Nephron progenitor cell (in vitro differentiated cells): ENCODE data around the gene CERK.
A peak's percentile ranks its signal among the peaks of the same experiment; 100 is the strongest.
"Not testable (repeated sequence)": the region's sequence is repeated elsewhere in the genome, so short reads cannot be mapped to it uniquely, and the experiment has no call there.

Experiments
- DNase-seq: peaks from one replicate; pipeline ENCODE4 v3.0.0; 2021
- H3K27ac Mint-ChIP-seq: 2 replicates; pipeline ENCODE4 v1.8.0; 2021; ENCODE audit warnings: mild to moderate bottlenecking, moderate library complexity, mixed read lengths
- H3K27me3 Mint-ChIP-seq: 2 replicates; pipeline ENCODE4 v1.8.0; 2021; ENCODE audit warnings: mild to moderate bottlenecking, low read depth, mixed read lengths; ENCODE audit not compliant: poor library complexity
- H3K36me3 Mint-ChIP-seq: 2 replicates; pipeline ENCODE4 v1.8.0; 2021; ENCODE audit warnings: low read depth, mixed read lengths
- H3K4me1 Mint-ChIP-seq: 2 replicates; pipeline ENCODE4 v1.8.0; 2021; ENCODE audit warnings: mixed read lengths
- H3K4me3 Mint-ChIP-seq: 2 replicates; pipeline ENCODE4 v1.8.0; 2021; ENCODE audit warnings: mild to moderate bottlenecking, moderate library complexity, mixed read lengths
- H3K9me3 Mint-ChIP-seq: 2 replicates; pipeline ENCODE4 v1.8.0; 2021; ENCODE audit warnings: mild to moderate bottlenecking, moderate library complexity, mixed read lengths
- TF ChIP-seq, protein P1 (sequence below): fragments of 200-600 bp; sonication (generic); IDR thresholded peaks from 2 replicates; pipeline ENCODE4 v1.5.0; 2021; ENCODE audit warnings: antibody characterized with exemption

CERK gene

DNA sequence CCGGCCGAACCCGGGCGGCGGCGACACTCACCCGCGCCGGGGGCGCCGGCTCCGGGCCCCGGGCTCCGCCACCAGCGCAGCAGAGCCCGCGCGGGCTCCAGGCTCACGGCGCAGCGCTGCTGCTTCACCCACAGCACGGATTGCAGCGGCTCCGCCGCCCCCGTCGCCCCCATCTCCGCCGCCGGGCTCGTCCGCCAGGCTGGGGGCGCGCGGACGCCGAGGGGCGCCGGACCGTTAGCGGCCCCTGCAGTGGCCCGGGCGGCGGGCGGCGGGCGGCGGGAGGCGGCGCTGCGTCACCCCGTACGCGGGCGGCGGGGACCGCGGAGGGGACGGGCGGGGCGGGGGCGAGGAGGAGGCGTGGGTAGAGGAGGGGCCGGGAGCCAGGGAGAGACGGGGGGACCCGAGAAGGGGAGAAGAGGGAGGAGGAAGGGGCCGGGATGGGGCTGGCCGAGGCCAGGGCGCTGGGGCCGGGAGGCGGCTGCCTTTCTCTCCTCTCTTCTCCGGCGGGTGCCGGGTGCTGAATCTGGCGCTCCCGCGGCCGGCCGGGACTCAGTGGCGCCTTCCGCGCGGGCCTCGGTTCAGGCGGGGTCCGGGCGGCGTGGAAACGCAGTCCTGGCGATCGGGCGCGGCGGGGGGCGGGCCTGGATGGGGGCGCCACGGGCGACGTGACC lies at the start of gene CERK:
CERK (minus strand) TSS at position 277 of the 671 bp plus-strand sequence; CDS start at position 173, 104 bp downstream.
- Mint-ChIP-seq H3K36me3 (no peaks in the 10 kb centered on the region), H3K9me3 (no peaks in the 10 kb centered on the region), H3K4me1 (peaks cover 68% of the 10 kb centered on the region), H3K4me3 (peak within 1 kb of the TSS; percentile 97), H3K27ac (peak within 1 kb of the TSS; percentile 91), H3K27me3 (peaks cover 7% of the 10 kb centered on the region)
- DNase-seq: peak; percentile 69
- TF ChIP-seq, protein P1, sequence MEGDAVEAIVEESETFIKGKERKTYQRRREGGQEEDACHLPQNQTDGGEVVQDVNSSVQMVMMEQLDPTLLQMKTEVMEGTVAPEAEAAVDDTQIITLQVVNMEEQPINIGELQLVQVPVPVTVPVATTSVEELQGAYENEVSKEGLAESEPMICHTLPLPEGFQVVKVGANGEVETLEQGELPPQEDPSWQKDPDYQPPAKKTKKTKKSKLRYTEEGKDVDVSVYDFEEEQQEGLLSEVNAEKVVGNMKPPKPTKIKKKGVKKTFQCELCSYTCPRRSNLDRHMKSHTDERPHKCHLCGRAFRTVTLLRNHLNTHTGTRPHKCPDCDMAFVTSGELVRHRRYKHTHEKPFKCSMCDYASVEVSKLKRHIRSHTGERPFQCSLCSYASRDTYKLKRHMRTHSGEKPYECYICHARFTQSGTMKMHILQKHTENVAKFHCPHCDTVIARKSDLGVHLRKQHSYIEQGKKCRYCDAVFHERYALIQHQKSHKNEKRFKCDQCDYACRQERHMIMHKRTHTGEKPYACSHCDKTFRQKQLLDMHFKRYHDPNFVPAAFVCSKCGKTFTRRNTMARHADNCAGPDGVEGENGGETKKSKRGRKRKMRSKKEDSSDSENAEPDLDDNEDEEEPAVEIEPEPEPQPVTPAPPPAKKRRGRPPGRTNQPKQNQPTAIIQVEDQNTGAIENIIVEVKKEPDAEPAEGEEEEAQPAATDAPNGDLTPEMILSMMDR: no peak

- Mint-ChIP-seq H3K4me1 (peaks cover 3% of the 10 kb centered on the region), H3K9me3 (no peaks in the 10 kb centered on the region), H3K36me3 (peaks cover 9% of the 10 kb centered on the region), H3K27ac (no peak overlapping the region), H3K4me3 (no peak overlapping the region), H3K27me3 (peaks cover 8% of the 10 kb centered on the region)
- no peak for DNase-seq
- TF ChIP-seq, protein P1: no peak
Measured at GRCh38 chr22:46783721-46784120, 45.7 kb upstream of the CERK start.

GRCh38 chr22:46782200-46782599 lies 44.1 kb upstream of the CERK start:
- not testable (repeated sequence) for H3K27me3 Mint-ChIP-seq, H3K9me3 Mint-ChIP-seq, H3K27ac Mint-ChIP-seq, H3K36me3 Mint-ChIP-seq, H3K4me3 Mint-ChIP-seq, DNase-seq, H3K4me1 Mint-ChIP-seq

GRCh38 chr22:46781291-46781690 lies 43.2 kb upstream of the CERK start:
- peak overlapping the region; percentile 44 for H3K27ac Mint-ChIP-seq
- no peak for DNase-seq
- no peaks in the 10 kb centered on the region for H3K36me3 Mint-ChIP-seq
- H3K4me1 Mint-ChIP-seq: peaks cover 17% of the 10 kb centered on the region
- TF ChIP-seq, protein P1: no peak
- no peak overlapping the region for H3K4me3 Mint-ChIP-seq
- H3K9me3 Mint-ChIP-seq: no peaks in the 10 kb centered on the region
- peaks cover 5% of the 10 kb centered on the region for H3K27me3 Mint-ChIP-seq

DNA sequence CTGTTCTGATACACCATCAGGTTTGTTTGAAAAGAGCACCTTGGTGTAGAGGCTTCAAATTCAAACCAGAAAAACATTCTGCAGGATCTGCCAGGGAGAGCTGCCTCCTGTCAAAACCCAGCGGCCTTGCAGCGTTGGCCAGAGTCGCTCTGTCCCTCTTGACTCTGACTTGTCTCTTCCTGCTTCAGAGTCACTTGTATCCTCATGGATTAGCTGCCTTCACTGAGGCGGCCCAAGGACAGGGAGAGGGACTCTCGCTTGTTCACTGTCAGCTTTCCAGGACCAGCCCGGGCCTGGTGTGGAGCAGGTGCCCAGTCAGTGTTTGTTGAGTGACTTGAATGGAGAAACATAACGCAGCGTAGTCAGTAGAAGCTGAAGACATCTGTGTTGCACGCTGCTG lies 42.4 kb upstream of the CERK start:
- DNase-seq: no peak
- H3K36me3 Mint-ChIP-seq: no peaks in the 10 kb centered on the region
- H3K4me1 Mint-ChIP-seq: peaks cover 26% of the 10 kb centered on the region
- H3K4me3 Mint-ChIP-seq: no peak overlapping the region
- TF ChIP-seq, protein P1: no peak
- peaks cover 5% of the 10 kb centered on the region for H3K27me3 Mint-ChIP-seq
- H3K27ac Mint-ChIP-seq: peak overlapping the region; percentile 62
- no peaks in the 10 kb centered on the region for H3K9me3 Mint-ChIP-seq

- Mint-ChIP-seq H3K27ac (peak overlapping the region; percentile 36), H3K4me3 (no peak overlapping the region)
Measured at GRCh38 chr22:46779651-46780050, 41.6 kb upstream of the CERK start.

More at GRCh38 chr22:46779651-46780050, 41.6 kb upstream of the CERK start:
- Mint-ChIP-seq H3K4me1 (peaks cover 34% of the 10 kb centered on the region), H3K9me3 (no peaks in the 10 kb centered on the region), H3K27me3 (peaks cover 5% of the 10 kb centered on the region), H3K36me3 (no peaks in the 10 kb centered on the region)
- DNase-seq: no peak
- TF ChIP-seq, protein P1: no peak
